ENCODE data around the gene SAPCD1.

Gene SAPCD1

GRCh38 chr6:31729979-31730630, 32.4 kb upstream of the SAPCD1 start:
- DNase-seq = no peak

GRCh38 chr6:31730631-31731086, 31.8 kb upstream of the SAPCD1 start:
- no peak for DNase-seq

GRCh38 chr6:31732029-31732428, 30.4 kb upstream of the SAPCD1 start:
- no peak for DNase-seq

- no peak for DNase-seq
Observed at GRCh38 chr6:31733734-31734133, 28.7 kb upstream of the SAPCD1 start.

GRCh38 chr6:31734247-31734820, 28.1 kb upstream of the SAPCD1 start:
- no peak for DNase-seq

GRCh38 chr6:31734821-31735406, 27.5 kb upstream of the SAPCD1 start:
- DNase-seq = no peak

GRCh38 chr6:31736021-31736767, 26.3 kb upstream of the SAPCD1 start, which contains the start of gene CLIC1:
Gene CLIC1 (minus strand): TSS chr6:31736530. CDS start chr6:31736300, 230 bp downstream.
- DNase-seq = peak; percentile 61

- DNase-seq = no peak
Observed at GRCh38 chr6:31736768-31737314, 25.6 kb upstream of the SAPCD1 start.

GRCh38 chr6:31737315-31737990, 25.0 kb upstream of the SAPCD1 start:
- no peak for DNase-seq

GRCh38 chr6:31737991-31738979, 24.2 kb upstream of the SAPCD1 start:
- no peak for DNase-seq

GRCh38 chr6:31739639-31740396, 22.6 kb upstream of the SAPCD1 start, which contains the start of gene MSH5:
Gene MSH5 (plus strand): TSS chr6:31740005. CDS start chr6:31740467, 462 bp downstream.
- peak; percentile 98 for DNase-seq

- DNase-seq = no peak
Observed at GRCh38 chr6:31740397-31741223, 21.8 kb upstream of the SAPCD1 start.

- DNase-seq = no peak
Observed at GRCh38 chr6:31741815-31742214, 20.6 kb upstream of the SAPCD1 start.

GRCh38 chr6:31742894-31743293, 19.6 kb upstream of the SAPCD1 start:
- no peak for DNase-seq

- DNase-seq = no peak
Observed at GRCh38 chr6:31744422-31744821, 18.0 kb upstream of the SAPCD1 start.

- DNase-seq = no peak
Observed at GRCh38 chr6:31749301-31750036, 13.0 kb upstream of the SAPCD1 start.

GRCh38 chr6:31750411-31751022, 11.9 kb upstream of the SAPCD1 start:
- DNase-seq = no peak

- no peak for DNase-seq
Observed at GRCh38 chr6:31752739-31753319, 9.6 kb upstream of the SAPCD1 start.
